HG03571 (cell line): ENCODE data around the gene CRHR2.

ENCODE experiments used
- ATAC-seq: cut with Tn5 transposase; IDR thresholded peaks from one replicate; pipeline ENCODE4 v1.9.1; 2021; ENCODE audit not compliant: unreplicated experiment

CRHR2 gene

DNA sequence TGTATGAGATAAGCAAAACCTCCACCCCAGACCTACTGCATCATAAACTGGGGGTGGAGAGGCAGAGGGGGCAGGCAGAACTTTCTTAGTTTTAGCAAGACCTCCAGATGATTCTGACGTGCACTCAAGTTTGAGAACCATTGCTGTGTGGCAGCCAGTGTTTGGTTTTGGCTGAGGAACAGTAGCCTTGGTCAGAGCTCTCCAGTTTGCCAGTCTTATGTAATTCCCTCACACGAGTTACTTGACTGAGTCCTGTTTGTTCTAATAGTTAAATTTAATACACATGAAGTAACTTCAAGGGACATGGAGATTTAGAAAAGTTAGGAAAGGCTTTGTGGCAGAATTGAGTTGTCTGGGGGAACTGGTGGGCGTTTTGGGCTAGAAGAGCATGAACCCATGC lies 49.0 kb downstream of the CRHR2 start:
- ATAC-seq: no peak

DNA sequence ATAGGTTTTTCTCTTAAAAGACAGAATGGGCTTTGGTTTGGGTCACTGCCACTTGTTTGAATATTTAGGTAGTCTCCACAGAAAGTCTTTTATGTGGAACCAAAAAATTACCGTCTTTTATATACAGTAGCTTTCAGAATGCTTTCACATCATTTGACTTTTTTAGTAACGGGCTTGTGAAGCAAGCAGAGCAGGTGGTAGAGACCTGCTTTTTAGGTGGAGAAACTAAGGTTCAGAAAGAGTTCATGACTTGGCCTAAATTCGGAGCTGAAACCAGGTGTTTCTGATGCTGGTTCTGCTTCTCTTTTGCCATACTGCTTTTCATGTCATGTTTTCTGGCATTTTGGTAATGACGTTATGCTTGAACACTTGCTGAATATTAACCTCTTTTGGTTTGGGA lies 51.3 kb downstream of the CRHR2 start:
- no peak for ATAC-seq

DNA sequence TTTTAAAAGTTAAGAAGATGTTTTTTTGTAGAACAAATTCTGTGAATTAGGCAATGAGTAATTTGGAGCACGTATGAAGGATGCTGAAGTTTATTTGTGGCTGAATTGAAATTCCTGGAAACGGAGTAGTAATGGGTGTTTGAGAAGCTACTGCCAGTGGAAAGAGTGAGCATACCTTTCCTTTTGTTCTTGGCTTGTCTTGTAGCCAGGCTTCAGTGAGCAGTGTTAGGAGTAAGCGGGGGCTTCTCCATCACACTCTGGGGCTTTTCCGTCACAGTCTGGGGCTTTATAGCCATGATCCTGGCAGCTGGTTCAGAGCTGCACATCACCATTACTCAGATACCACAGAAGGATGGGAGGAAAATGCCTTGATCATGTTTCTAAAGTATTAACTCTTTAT lies 55.2 kb downstream of the CRHR2 start:
- no peak for ATAC-seq

DNA sequence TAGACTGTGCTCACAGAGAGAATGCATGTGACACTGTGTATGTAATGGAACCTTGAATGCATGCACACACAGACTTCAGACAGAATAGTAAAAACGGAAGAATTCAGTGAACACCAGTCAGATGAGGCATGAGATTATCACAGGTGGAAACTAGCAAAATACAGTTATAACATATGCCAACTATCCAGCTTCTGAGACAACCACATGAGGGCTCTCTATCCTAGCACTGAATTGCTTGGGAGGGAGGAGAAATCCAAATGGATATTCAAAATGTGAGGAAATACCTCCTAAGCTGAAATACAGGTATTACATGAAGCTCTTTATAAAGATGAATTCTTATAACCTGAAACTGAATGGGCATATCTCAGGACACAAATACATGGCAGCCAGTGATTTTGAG lies 57.0 kb downstream of the CRHR2 start:
- no peak for ATAC-seq

DNA sequence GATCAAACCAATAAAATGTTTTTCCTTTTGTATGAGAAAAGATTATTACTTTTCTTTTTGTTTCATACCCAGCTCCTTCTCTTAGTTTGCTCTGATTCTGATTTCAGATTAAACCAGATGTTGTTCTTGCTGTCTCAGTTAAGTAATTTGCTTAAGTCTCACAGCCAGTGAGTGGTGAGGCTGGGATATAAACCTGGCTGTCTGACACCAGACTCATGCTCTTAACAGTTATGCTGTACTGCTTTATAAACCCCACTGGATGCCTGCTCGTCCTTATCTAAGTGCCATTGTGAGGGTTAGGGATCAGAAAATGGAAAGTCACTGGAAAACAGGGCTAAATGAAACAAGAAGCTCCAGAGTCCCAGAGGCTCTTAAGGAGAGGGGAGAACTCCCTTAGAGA lies 63.3 kb downstream of the CRHR2 start:
- ATAC-seq: no peak

DNA sequence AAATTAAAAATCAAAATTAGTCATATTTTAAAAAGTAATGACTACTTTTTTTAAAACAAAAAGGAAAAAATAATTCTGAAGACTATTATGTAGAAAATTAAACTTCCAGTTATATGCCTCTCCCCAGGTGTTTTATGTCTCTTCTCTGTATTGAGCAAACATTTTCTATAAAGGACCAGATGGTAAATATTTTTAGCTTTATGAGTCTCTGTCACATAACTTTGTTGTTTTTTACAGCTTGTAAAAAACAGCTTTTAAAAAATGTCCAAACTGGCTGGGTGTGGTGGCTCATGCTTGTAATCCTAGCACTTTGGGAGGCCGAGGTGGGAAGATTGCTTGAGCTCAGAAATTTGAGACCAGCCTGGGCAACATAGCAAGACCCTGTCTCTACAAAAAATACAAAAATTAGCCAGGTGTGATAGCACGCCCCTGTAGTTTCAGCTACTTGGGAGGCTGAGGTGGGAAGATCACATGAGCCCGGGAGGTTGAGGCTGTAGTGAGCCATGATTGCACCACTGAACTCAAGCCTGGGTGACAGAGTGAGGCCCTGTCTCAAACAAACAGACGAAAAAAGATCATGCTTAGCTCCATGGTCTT lies 64.1 kb downstream of the CRHR2 start:
- no peak for ATAC-seq

DNA sequence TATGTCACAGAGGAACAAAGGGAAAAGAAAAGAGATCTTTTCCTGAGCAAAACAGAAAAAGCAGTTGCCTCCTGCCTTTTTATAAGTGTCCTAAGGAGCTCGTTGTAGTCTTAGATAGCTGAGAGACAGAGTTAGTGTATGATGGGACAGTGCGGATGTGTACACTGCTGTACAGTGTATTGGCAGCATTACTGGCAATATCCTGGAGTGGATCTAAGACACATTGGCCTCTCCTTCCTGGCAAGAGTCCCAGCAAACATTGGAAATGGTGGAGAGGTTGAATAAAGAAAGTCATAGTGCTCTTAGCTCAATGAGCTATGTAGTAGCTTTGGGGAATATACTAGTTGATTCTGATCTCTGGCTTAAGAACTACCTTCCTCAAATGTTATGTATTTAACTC lies 64.9 kb downstream of the CRHR2 start:
- no peak for ATAC-seq

DNA sequence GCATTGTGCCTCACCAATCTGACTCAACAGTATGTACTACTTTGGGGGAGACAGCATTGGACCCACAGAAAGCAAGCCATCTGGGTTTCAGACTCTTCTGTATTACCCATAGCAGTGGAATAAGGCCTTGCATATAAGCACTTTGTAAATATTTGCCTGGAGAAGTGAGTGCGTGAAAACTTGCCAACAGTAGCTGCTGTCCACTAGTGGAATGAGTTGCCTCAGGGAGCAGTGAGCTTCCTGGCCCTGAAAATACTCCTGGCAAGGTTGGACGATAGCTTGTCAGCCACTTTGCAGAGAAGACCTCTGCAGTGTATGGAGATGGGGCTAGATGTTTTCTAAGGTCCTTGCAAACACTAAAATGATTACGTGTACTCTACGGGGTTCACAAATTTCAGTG lies 65.9 kb downstream of the CRHR2 start:
- no peak for ATAC-seq

DNA sequence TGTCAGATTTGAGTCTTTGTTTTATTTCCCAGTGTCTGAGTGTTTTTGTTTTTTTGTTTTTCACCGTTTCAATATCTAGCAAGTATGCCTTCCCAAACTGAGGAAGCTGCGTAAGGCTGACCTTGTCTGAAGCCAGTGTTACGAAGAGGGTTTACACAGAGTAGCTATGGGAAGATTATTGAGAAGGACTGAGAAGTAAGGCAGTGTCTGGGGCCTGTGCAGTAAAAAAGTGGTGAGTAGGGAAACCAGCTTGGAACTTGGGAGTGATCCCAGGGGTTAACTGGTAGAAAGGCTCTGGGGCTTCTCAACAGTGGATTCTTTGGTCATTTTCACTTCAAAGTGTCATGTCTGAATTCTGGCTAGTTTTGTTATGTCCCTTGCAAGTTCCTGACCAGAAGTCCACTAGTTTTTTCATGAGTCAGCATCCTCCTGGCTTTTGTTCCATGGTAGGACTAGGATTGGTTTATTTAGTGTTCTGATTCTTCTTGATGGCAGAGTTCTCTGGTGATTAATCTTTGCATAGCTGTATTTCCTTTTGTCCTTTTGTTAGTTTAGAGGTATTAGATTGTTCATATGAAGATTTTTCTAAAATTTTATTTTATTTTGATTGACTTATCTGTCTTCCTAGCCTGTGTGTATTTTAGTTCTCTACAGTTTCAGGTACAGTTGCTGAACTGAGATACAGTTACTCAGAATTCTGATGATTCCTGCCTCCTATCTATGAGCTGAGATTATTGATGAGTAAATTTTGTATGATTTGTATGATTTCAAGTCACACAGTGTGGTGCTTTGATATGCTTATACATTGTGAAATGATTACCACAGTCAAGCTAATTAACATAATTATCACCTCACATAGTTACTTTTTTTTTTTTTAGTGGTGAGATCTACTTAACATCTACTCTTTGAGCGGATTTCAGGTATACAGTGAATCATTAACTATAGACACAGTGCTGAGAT lies 68.6 kb downstream of the CRHR2 start:
- no peak for ATAC-seq

DNA sequence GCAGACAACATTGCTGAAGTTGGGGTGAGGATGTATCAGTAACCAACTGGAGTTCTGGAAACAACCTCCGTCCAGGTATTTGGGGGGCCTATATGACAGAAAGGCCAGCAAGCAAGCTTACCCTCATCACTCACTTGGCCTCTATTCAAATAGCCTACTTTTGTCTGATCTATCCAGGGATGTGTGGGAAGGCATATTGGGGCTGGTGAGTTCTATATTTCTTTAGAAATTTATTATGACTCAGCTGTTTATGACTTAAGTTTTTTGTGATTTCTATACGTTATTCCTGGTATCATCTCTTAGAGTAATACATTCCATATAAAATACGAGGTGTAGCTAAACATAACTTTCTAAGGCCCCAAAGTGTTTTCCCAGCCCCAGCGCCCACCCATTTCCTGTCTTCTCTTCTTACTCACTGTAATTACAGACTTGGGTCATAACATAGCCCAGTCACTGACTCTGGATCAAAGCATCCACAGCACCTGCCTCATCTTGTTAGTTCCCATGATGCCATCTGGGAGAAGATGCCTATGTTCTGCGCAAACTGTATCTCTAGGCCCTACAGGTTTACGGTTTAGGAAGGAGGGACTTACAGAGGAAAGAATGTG lies 69.5 kb downstream of the CRHR2 start:
- no peak for ATAC-seq

DNA sequence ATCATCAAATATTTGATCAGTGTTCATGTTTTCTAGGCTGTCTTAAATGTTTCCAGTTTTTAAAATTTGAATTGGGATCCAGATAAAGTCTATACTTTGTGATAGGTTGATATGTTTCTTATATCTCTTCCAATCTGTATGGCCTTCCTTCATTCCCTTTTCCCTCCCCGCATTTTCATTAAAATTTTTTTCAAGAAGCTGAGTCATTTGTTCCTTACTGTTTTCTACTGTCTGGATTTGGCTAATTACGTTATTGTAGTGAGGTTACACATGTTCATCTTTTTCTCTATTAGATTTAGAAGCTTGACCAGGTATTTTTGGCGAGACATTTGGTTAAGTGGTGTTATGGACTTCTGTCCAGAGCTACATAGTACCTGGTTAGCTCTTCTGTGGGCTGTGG lies 76.4 kb downstream of the CRHR2 start:
- ATAC-seq: no peak

DNA sequence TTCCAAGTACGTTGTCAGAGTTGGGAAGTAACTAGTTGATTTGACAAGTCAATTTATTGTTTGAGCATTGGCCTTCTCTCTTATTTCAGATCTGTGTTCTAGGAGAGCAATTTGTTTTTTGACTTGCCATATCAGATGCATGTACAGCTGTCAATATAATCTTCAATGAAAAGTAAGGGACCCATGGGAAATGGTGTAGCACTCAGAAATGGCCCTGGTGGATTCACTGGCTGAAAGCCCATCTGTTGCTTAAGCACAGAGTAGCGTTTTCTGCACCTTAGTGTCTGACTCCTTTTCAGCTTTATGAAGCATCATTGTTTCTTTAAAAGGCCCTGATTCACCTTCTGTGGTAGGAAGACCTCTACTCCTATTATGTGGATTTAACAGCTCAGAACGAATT lies 77.4 kb downstream of the CRHR2 start:
- no peak for ATAC-seq
